Tibial nerve (tissue), 4 donors: Measurements from ENCODE around the gene TMEM181.

Source experiments
- CTCF ChIP-seq, 5 experiments: fragments of 200-600 bp in 3 of 5; fragments of 450-650 bp in 2 of 5; sonication (generic) in 3 of 5; IDR thresholded peaks; one replicate each; pipeline ENCODE4 v1.5.1; 2016 to 2019; ENCODE audit warnings: antibody characterized with exemption in 5 of 5, mild to moderate bottlenecking in 3 of 5, moderate library complexity in 2 of 5
- EP300 ChIP-seq, 2 donors: sonication (generic); formaldehyde crosslinking; IDR thresholded peaks; one replicate each; pipeline ENCODE4 v1.6.1; 2017; ENCODE audit warnings: antibody characterized with exemption in 2 of 2, mild to moderate bottlenecking in 1 of 2
- POLR2A ChIP-seq, 2 donors: fragments of 450-650 bp; IDR thresholded peaks; one replicate each; pipeline ENCODE4 v1.6.1; 2017; ENCODE audit warnings: antibody characterized with exemption in 2 of 2, mild to moderate bottlenecking in 2 of 2, moderate library complexity in 2 of 2

GRCh38 chr6:158621694-158622544, 62.0 kb downstream of the TMEM181 start:
- TF ChIP-seq CTCF (IDR thresholded peaks at IDR 0.05): no peak
- no peak for TF ChIP-seq POLR2A (IDR thresholded peaks at IDR 0.05)
- TF ChIP-seq EP300 (IDR thresholded peaks at IDR 0.05): no peak
